Panc1 (cell line): ENCODE data around the gene TUBA4A. TPM values are rescaled to one million over a fixed set of nuclear protein-coding genes. Genes with fewer than 3 reads are reported as not detected.

Experiments used
- ATAC-seq: fragments of 200-7000 bp; cut with Tn5 transposase; 2 replicates; pipeline ENCODE4 v1.9.1; 2020; ENCODE audit warnings: mild to moderate bottlenecking, moderate library complexity
- BruUV-seq: library from RNA; stranded (reverse); fragments of 400-500 nt; replicated peaks from 2 replicates; lab custom pipeline; 2021; lab: Mats Ljungman, UMichigan
- CTCF ChIA-PET: fragments of 300-600 bp; sonication (Branson Sonifier 250); formaldehyde crosslinking; loops from one replicate; lab custom pipeline; 2022; ENCODE audit warnings: antibody characterized with exemption; lab: Charles Lee
- POLR2A ChIA-PET: fragments of 300-600 bp; sonication (Branson Sonifier 250); formaldehyde crosslinking; loops from one replicate; lab custom pipeline; 2022; ENCODE audit warnings: antibody characterized with exemption; lab: Charles Lee
- DNase-seq: peaks from one replicate; pipeline ENCODE4 v3.0.0-alpha.2; 2010; ENCODE audit warnings: low read depth, low spot score
- H3K27ac ChIP-seq: 2 replicates; pipeline ENCODE4 v1.5.1; 2011; ENCODE audit warnings: mild to moderate bottlenecking, low read length, inconsistent platforms
- H3K27me3 ChIP-seq: fragments of 200-500 bp; sonication (Bioruptor generic); 2 replicates; pipeline ENCODE4 v1.6.0; 2014; ENCODE audit warnings: low read length, inconsistent platforms; ENCODE audit not compliant: control insufficient read depth, insufficient read depth
- H3K36me3 ChIP-seq: fragments of 200-500 bp; sonication (Bioruptor generic); 2 replicates; pipeline ENCODE4 v1.5.1; 2014; ENCODE audit warnings: inconsistent platforms, mild to moderate bottlenecking, low read length, moderate library complexity; ENCODE audit not compliant: control insufficient read depth, insufficient read depth
- H3K4me1 ChIP-seq: 2 replicates; pipeline ENCODE4 v1.5.1; 2011; ENCODE audit warnings: inconsistent platforms, mild to moderate bottlenecking, low read length, moderate library complexity; ENCODE audit not compliant: control insufficient read depth, insufficient read depth
- H3K4me3 ChIP-seq, 2 experiments: 2 replicates each; pipeline ENCODE4 v1.5.1; 2011 to 2012; ENCODE audit warnings: low read depth in 2 of 2, low read length in 2 of 2, mild to moderate bottlenecking in 2 of 2, inconsistent platforms in 1 of 2, moderate library complexity in 1 of 2
- H3K9me3 ChIP-seq: fragments of 200-500 bp; sonication (Bioruptor generic); 2 replicates; pipeline ENCODE4 v1.5.1; 2014; ENCODE audit warnings: low read depth, mild to moderate bottlenecking, inconsistent platforms, low read length, moderate library complexity; ENCODE audit not compliant: control insufficient read depth, insufficient read depth
- POLR2AphosphoS5 ChIP-seq: IDR thresholded peaks from 2 replicates; pipeline ENCODE4 v1.6.1; 2012; ENCODE audit warnings: mild to moderate bottlenecking, low read depth, low read length, moderate library complexity
- REST ChIP-seq, 2 experiments: IDR thresholded peaks; 2 replicates each; pipeline ENCODE4 v1.6.1; 2011 to 2012; ENCODE audit warnings: low read depth in 2 of 2, control low read depth in 1 of 2, low read length in 1 of 2, mild to moderate bottlenecking in 1 of 2, moderate library complexity in 1 of 2; ENCODE audit not compliant: insufficient read depth in 1 of 2
- SIN3A ChIP-seq: IDR thresholded peaks from 2 replicates; pipeline ENCODE4 v1.6.1; 2012; ENCODE audit warnings: low read depth, mild to moderate bottlenecking, low read length, moderate library complexity, borderline replicate concordance; ENCODE audit not compliant: insufficient read depth
- TCF7L2 ChIP-seq: IDR thresholded peaks from 2 replicates; pipeline ENCODE4 v1.6.1; 2011; ENCODE audit warnings: mild to moderate bottlenecking, low read depth, low read length, inconsistent platforms
- in situ Hi-C: cut with HindIII; loops from 2 replicates; pipeline ENCODE4 v1.10.0; 2016; ENCODE audit warnings: low sequenced_read_pairs, low pct_unique_long_range_greater_than_20kb
- intact Hi-C: fragments of 100-400 bp; cut with micrococcal nuclease; formaldehyde crosslinking; loops from one replicate; pipeline ENCODE4 v1.10.0; 2022; ENCODE audit not compliant: unreplicated experiment
- total RNA-seq: library from RNA; stranded (reverse); gene quantifications from one replicate; pipeline ENCODE4 v1.2.1, GENCODE V29; 2021; ENCODE audit not compliant: unreplicated experiment
- TF ChIP-seq, protein P1 (sequence below): fragments of 450-650 bp; IDR thresholded peaks from 2 replicates; pipeline ENCODE4 v1.5.1; 2017; ENCODE audit warnings: mild to moderate bottlenecking

TUBA4A gene
- total RNA-seq, 1 experiment from 2014 or later: 12.9 TPM

DNA sequence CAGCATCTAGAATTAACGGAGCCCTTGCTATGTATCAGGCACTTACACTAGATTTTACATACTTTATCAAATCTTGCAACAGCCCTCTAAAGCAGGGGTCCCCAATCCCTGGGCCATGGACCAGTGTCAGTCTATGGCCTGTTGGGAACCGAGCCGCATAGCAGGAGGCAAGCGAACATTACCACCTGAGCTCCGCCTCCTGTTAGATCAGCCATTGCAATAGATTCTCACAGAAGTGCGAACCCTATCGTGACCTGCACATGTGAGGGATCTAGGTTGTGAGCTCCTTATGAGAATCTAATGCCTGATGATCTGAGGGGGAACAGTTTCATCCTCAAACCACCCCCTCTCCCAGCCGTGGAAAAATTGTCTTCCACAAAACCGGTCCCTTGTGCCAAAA lies 38.9 kb upstream of the TUBA4A start:
- no TSS peak for BruUV-seq
- Histone ChIP-seq H3K27me3 (no peaks in the 10 kb centered on the region), H3K4me3 (no peak overlapping the region), H3K27ac (no peak overlapping the region), H3K4me1 (peaks cover 4% of the 10 kb centered on the region; the same call in 1 of the 2 replicates), H3K9me3 (no peaks in the 10 kb centered on the region), H3K36me3 (no peaks in the 10 kb centered on the region)
- DNase-seq: no peak
- ChIA-PET POLR2A (no interaction called here), CTCF (interaction anchor here (0.6 to 2.2 kb wide), 2 partner anchors 14 to 47 kb away, joined by 6 to 17 read pairs; partner anchors contain the start of gene DNAJB2)
- TF ChIP-seq, protein P1, sequence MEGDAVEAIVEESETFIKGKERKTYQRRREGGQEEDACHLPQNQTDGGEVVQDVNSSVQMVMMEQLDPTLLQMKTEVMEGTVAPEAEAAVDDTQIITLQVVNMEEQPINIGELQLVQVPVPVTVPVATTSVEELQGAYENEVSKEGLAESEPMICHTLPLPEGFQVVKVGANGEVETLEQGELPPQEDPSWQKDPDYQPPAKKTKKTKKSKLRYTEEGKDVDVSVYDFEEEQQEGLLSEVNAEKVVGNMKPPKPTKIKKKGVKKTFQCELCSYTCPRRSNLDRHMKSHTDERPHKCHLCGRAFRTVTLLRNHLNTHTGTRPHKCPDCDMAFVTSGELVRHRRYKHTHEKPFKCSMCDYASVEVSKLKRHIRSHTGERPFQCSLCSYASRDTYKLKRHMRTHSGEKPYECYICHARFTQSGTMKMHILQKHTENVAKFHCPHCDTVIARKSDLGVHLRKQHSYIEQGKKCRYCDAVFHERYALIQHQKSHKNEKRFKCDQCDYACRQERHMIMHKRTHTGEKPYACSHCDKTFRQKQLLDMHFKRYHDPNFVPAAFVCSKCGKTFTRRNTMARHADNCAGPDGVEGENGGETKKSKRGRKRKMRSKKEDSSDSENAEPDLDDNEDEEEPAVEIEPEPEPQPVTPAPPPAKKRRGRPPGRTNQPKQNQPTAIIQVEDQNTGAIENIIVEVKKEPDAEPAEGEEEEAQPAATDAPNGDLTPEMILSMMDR: no peak
- TF ChIP-seq SIN3A (no peak), POLR2AphosphoS5 (no peak), REST (IDR thresholded peaks at IDR 0.05; ENCODE audit: insufficient read depth in 1 of 2, low read depth in 2 of 2, low read length in 1 of 2) (no peak), TCF7L2 (no peak)
- intact Hi-C loops (no loop called here), in situ Hi-C loops (no loop called here)
- no peak for ATAC-seq

GRCh38 chr2:219291910-219292490 lies 38.3 kb upstream of the TUBA4A start:
- H3K4me1 ChIP-seq: peaks cover 4% of the 10 kb centered on the region; the same call in 1 of the 2 replicates
- intact Hi-C loops: no loop called here

More at GRCh38 chr2:219291910-219292490, 38.3 kb upstream of the TUBA4A start:
- Histone ChIP-seq H3K27ac (no peak overlapping the region), H3K4me3 (no peak overlapping the region), H3K27me3 (no peaks in the 10 kb centered on the region), H3K36me3 (no peaks in the 10 kb centered on the region), H3K9me3 (no peaks in the 10 kb centered on the region)
- ChIA-PET POLR2A (no interaction called here), CTCF (interaction anchor here (0.6 to 2.2 kb wide), 2 partner anchors 13 to 48 kb away, joined by 6 to 17 read pairs; partner anchors contain the start of gene DNAJB2)
- TF ChIP-seq SIN3A (no peak), POLR2AphosphoS5 (no peak), REST (IDR thresholded peaks at IDR 0.05; ENCODE audit: insufficient read depth in 1 of 2, low read depth in 2 of 2, low read length in 1 of 2) (no peak), TCF7L2 (no peak)
- TF ChIP-seq, protein P1: no peak
- BruUV-seq: no TSS peak
- DNase-seq: no peak
- in situ Hi-C loops: no loop called here
- ATAC-seq: no peak
